HG03342 (cell line): ENCODE data around the gene GNB1L.

Experiments
- ATAC-seq: cut with Tn5 transposase; IDR thresholded peaks from one replicate; pipeline ENCODE4 v1.9.1; 2021; ENCODE audit warnings: mild to moderate bottlenecking, moderate library complexity; ENCODE audit not compliant: unreplicated experiment

GNB1L gene

DNA sequence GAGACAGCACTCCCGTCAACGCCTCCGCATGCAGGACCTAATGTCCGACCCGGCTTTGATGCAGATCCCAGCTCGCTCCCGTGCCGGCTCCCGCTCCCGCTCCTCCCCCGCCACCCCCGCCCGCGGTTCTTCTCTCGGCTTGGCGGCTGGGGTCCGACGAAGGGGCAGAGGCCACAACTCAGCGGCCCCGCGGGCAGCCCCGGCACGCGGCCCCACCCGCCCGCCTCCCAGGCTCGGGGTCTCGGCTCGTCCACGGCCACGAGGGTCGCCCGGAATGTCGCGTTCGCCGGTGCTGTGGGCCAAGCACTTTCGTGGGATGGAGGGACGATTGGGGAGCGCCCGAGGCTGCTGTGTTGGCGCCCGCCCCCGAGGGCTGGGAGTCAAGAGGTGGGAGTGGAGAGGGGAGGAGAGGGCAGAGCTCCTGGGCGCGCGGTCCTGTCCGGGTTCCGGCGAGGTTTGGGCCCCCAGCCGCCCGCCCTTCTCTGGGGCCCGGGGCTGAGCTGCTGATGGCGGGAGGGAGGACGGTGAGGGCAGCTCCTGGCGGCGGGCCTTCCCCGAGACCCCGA is 99.4 kb downstream of the GNB1L start:
- no peak for ATAC-seq

DNA sequence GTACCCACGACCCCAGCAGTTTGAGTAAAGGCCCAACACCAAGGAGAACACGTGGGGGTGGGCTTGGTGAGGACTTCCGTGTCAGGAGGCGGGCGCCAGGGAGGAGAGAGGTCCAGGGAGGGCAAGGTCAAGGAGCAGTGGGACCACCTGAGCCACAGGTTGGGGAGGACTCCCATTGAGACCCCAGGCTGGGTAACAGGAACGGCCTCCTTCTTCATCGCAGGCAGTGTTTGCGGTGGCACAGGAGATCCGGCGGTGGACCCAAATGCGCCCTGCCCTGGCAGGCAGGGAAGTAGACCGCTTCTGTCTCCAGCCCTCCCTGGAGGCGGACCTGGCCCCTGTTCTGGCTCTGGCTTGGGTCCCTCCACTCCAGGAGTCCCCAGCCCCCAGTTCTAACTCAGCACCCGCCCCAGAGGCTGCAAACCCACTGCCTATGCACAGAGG is 100.0 kb downstream of the GNB1L start:
- no peak for ATAC-seq

DNA sequence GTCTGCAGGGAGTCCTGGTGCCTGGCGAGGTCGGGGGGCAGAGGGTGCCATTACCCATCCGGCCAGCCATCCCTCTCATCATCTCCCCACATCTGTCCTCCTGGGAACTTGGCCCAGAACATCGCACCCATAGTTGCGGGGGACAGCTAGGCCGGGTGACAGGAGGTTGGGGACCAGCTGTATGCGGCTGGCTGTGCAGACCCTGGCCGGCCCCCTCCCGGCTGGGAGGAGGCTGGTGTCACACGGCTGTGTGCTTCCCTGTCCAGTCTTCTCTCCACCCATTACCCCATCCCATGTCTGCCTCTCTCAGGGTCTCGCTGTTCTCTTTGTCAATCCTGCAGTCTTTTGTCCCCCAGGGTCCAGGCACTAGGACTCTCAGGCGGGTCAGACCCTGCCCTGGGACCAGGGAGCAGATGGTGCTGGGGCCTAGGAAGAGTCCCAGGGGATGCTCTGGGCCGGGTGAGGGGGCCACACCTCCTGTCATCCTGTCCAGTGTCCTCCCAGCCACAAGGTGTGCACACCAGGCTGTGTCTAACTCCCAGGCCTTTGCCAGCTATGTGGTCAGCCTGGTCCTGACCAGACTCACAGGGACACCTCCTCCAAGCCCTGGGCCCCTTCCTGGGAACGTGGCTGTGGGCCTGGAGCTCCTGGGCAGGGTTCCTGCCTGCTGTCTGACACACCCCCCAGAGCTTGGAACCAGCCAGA is 100.5 kb downstream of the GNB1L start:
- no peak for ATAC-seq

DNA sequence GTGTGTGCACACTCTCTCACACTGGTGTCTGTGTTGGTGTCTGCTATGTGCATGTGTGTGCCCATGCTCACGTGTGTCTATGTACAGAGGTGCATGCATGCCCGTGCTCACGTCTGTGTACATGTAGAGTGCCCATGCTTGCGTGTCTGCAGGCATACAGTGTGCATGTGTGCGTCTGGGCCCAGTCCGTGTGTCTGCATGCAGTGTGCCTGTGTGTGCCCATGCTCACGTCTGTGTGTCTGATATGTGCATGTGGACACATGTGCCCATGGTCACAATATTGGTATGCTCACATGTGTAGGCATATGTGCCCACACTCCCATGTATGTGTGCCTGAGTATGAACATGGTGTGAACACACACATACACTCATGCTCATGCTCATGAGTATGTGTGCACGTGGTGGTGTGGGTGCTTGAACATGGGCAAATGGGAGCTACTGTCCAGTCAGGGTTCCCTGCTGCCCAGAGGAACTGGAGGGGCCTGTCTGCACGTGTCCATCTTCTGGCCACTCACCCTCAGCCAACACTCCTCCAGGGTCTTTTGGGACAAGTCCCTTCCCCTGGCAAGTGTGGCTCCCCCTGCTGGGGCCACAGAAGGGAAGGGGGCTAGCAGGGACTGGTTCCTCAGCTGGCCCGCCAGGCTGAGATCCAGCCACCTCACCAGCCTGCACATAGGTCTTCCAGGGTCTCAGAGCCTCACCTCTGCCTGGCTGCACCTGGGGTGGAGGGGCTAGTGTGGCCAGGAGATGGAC is 101.4 kb downstream of the GNB1L start:
- no peak for ATAC-seq

DNA sequence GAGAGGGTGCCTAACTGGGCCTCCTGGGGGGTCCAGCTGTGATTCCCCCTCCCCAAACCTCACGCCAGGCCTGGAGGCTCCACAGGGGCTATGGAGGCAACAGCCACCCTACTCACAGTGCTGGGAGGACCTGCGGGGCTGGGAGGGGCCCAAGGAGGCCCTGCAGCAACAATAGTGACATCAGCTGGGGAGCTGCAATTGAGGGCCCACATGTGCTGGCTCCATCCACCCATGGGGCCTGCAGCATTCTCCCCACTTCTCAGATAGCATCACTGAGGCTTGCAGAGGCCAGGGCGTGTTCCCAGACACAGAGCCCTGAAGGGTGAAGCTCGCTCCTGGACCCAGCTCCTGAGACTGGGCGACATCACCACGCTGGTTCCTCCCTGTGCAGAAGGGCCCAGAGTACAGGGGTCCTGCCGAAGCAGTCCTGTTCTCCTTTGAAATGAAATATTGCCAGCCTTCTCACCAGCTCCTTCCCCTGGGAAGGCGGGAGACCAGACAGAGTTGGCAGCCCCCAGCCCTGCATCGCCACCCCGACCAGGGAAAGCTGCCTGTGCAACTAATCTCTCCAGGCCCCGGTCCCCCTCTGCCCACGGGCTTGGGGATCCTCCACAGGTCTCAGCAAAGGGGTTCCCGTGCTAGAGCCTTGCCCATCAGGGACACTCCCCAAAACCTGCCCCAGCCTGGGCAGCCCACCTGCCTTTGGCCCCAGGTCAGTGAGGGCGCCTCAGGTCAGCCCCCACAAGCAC is 103.0 kb downstream of the GNB1L start:
- no peak for ATAC-seq

DNA sequence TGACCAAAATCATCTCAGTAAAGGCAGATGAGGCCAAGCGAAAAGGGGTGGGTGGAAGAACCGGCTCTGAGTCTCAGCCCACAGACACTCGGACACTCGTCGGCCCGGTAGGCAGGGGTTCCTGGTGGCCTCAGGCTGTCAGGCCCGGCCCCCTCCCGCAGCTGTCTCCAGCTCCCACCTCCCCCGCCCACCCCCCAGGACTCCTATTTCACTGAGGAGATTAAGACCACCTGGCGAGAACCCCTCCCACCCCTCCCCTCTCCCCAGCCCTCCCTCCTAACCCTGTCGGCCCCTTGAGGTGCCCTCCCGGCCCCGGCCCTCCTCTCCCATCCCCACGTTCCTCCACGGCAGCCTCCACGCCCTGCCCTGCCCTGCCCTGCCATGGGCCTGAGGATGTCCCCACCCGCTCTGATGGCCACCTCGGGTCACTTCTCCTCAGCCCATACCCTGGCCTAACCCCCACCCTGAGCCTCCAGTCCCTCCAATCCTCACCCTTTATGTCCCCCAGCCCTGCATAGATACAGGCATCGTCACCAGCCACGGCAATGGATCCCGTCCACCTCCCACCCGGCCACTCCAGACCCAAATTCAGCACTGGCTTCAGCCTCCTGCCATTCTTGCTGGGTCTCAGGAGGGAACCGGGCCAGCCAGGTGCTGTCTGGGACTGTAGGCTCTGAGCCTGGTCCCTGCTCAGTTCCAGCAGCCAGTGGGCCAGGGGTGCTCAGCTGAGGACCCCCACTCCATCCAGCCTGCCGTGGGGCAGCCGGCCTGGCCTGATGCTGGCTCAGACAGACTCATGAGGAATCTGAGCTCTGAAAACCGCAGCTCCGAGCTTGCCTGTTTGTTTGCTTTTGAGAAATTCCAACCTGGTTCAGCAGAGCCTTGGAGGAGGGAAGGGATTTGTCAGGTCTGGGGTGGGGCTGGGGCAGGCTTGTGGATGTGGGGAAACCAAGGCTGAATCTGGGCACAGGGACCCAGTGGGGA is 103.9 kb downstream of the GNB1L start:
- ATAC-seq = no peak

DNA sequence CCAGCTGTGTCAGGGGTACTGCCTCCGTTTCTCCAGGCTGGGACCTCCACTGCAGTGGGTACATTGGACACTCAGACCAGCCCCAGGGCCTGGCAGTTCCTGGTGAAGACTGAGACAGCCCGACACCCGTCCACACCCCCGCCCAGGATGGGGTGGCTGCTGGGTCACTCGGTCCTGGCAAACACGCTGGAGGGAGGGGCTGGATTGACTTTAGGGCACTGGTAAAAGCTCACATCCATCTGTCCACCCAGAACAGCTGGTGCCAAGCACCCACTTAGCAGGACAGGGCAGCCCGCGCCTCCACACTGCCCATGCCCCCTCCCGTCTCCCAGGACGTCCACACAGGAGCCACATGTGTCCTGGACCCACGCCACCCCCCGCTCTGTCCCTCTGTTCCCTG is 104.8 kb downstream of the GNB1L start:
- no peak for ATAC-seq

DNA sequence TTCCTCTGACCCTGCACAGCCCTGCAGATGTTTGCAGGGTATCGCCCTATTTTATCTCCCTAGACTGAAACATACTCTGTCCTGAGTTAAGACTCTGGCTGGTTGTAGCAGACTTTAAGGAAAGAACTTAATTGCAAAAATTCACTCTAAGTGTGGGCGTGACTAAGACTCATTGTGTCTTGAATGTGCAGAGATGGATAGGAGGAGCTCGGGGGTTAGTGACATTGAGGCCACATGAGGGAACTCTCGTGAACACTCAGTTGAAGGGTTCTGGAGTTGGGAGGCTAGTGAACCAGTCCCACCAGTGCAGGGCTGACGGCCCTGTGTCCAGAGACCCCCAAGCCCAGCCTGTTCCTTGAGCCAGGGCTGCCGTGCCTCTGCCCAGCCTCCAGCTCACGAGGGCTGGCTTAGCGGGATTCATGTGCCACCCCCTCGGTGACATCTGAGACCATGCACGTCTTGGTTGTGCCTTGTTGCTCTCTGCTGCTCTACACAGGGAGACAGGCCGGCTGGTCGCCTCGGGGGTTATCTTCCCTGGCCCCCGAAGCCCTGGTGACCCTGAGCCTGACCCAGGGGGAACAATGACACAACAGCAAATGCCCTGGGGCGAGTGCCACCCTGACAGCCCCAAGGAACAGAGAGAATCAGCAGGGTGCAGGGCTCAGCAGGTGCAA is 105.5 kb downstream of the GNB1L start:
- ATAC-seq = no peak

DNA sequence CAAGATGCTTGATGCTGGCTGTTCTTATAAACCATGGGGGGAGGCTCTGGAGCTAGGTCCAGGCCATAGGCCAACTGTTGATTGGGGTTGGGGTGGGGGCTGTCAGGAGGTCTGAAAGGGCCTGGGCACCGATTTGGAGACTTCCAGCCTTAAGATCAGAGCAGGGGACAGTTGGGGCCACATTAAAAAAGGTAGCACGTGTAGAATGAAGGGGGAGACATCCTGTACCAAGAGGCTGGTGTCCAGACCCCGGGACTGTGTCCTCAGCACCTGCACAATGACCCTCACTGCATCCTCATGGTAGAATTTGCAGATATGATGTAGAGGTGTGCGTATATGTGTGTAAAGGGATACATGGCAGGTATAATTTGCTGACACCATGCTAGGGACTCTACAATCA is 106.5 kb downstream of the GNB1L start:
- ATAC-seq = no peak

DNA sequence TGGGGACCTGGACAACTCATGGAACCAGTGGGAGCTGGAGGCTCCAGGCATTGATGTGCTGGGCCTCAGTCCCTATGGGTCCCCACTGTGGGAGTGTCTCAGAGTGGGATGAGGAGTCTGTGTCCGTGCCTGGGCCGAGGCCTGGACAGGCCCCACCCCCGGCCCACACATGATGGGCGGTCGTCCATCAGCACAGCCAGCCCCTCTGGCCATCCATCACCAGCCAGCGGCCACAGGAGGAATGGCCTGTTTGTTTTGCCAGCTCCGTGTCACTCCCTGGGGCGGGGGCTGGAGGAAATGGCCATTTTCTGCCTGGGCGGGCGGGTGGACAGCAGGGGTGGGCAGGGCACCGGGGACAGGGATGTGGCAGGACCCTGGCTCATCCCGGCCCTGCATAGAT is 107.1 kb downstream of the GNB1L start:
- no peak for ATAC-seq

DNA sequence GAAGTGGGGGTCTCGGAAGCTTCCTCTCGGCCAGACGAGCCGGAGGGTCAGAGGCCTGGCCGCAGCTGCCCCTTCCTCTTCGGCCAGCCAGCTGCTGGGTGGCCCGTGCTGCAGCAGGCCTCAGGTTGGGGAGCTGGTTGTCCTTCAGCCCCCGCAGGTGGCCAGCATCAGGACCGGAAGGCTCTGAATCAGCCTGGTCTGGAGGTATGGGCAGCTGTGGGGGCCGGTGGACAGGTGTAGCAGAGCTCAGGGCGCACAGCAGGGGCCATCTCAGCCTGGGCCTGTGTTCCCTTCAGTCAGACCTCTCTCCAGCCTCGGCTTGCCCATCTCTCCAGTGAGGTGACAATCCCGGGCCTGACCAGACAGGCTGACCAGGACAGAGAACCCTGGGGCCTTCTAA is 107.9 kb downstream of the GNB1L start:
- ATAC-seq = no peak

DNA sequence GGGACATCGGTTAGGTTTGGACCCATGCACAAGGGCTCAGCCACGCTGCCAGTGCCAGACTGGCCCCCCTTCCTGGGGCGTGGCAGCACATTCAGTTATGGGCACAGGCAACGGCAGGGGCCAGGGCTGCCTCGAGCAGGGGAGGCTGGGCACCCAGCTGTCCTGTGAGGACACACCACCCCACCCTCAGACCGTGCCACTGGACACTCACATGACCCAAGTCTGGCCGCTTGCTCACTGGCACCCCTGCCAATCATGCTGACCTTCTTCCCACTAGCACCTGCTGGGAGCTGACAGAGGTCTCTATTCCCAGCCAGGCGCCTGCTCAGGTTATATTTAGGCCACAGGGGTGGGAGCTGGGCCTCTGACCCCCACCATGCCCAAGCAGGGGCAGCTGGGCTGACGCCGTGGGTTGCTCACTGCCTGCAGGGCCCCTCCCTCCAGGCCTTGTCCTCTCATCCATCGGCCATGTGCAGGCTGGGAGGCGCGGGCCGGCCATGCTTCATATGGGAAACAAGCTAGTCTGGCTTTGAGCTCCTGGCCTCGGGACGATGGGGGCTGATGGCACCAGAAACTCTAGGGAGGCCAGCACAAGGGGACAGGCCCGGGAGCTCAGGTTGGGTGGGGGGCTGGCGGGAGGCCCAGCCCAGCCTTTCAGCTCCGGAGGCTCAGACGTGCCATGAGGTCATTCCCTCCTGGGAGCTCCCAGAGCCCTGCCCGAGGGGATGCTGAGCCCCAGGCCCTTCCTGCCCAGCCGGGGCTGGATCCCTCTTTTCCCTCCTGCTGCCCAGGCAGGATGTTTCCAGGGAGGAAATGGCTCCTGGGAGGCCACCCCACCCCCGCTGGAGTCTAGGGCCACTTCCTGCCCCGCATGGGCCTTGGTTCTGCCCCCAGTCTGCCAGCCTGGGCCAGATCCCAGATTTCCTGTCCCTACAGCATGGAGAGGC is 109.2 kb downstream of the GNB1L start:
- ATAC-seq = no peak

DNA sequence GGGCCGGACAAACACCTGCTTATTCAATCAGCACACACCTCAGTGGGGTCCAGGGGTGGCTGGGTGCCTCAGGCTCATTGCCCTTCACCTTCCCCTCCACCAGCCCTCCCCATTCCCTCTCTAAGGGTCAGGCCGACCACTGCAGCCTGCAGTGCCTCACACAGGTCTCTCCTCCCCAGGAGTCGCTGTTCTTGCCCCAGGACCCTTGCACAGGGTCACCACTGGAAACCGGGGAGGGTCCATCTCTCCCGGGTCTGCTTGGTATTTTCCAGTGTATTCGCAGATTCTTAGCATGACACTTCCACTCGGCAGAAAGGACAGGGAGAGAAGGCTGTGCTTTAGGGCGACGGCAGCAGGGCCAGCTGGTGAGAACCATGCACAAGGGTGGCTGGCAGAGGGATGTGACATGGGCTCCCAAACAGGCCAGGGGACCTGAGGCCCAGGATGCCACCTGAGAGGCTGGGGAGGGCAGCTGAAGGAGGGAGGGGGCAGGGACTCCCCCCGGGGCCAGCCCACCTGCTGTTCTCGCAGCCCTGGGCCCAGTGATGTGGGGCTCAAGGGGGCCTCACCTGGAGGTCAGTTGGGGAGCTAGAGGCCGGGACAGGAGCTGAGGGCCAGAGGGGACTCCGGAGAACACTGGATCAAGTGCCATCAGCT is 110.2 kb downstream of the GNB1L start:
- ATAC-seq = no peak

DNA sequence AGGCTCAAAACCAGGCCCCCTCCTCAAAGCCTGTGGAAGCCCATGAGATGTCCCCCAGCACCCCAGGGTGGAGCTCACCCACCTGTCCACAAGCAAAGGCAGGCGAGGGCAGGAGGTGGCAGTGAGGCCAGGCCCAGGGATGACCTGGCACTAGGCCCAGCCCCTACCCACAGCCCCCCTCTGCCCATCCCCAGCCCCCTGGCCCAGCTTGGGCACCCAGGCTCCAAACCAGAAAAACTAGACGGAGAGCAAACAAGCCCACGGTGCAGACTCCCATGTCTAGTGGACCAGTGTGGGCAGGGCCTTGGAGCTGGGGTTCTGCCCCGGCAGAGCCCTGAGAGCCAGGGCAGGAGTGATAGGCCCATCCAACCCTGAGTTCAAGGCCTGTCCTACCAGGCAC is 111.0 kb downstream of the GNB1L start:
- no peak for ATAC-seq

DNA sequence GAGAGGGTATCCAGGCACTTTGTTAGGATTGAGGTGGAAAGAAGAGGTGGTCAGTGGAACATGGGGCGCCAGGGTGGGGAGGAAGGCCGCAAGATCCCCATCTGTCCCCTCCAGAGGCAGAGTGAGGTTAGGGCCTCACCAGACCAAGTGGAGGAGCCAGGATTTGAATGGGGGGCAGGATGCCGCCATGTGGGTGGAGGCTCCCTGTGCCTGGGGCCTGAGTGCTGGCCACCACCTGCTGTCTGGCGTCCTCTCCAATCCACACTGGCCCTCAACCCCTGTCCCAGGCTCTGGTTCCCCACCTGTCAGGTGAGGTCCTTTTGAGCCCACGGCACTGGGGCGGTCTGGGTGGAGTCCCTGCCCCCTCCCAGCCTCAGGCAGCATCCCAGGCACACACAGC is 111.6 kb downstream of the GNB1L start:
- ATAC-seq = no peak

DNA sequence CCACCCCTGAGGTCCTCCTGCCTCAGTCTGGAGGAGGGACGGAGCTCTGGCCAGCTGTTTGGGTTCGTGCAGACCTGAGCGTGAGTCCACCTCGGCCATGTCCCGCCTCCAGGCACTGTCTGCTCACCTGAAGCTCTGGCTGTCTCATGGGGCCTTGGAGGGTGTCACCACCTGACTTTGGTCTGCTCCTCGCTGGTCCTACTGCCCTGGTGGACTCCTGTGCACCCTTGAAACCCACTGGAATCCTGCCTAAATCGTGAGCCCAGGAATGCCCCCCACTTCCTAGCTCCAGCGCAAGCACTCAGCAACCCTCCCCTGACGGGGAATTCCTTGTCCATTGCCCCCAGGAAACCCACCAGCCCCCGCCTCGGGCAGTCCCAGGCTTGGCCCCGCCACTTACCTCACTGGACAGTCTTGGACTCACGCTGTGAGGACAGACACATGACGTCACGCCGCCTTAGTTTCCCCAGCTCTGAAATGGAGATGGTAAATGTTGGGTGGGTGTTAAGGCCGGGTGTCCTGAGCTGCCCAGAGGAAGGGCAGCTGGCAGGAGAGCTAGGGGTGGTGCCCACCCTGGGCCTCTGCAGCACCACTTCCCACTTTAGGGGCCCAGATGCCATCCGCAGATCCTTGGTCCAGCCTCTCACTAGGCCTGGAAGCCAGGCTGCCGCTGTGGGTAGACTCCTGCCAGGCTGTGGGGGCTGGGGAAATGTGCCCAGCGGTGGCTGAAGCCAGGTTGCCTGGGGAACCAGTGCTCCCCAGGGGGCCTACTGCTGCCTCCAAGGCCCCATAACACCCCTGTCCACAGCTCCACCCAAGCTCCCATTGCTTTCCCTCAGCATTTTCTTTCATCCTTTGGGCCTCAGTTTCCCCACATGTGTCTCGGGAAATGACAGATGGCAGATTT is 112.3 kb downstream of the GNB1L start:
- no peak for ATAC-seq

DNA sequence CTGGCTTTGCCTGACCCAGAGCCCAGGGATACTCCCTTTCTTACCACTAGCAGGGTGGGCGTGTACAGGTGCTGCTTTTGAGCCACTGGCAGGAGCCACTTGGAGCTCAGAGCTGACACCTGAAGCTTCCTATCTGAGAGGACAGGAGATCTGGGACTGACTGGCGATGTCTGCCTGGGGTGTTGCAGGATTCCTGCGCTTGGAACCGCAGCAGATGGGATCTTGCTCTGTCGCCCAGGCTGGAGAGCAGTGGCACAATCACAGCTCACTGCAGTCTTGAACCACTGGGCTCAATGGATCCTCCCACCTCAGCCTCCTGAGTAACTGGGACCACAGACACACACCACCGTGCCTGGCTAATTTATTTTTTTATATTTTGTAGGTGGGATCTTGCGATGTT is 113.6 kb downstream of the GNB1L start:
- no peak for ATAC-seq
